ENCODE measurements around the gene TEDC1.

DNA sequence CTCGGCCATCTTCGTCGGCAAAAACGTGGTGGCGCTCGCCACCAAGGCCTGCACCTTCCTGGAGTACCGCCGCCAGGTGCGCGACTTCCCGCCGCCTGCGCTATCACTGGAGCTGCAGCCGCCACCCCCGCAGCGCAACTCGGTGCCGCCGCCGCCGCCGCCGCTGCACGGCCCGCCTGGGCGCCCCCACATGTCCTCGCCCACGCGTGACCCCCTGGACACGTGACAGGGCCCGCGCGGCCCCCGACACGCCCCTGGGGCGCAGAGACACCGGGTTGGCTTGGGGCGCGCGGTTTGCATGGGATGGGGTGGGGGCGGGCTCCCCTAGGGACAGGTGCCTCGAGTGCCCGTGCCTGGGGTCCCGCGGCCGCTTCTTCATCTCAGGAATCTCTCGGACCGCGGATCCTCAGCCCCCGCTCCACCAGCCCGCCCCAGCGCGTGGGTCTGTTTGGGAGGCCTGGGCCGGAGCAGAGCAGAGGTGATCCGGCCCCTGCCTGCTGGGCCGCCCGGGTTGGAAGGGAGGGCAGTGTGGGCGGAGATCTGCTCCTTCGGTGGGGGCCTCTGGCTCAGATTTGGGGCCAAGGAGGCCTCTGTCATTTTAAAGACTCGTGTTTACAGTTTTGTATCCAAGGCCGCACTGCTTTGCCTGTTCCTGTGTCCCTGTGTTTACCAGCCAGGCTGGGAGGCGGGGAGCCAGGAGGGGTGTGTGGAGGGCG is 38.7 kb downstream of the TEDC1 start:
- TF ChIP-seq, protein P1, sequence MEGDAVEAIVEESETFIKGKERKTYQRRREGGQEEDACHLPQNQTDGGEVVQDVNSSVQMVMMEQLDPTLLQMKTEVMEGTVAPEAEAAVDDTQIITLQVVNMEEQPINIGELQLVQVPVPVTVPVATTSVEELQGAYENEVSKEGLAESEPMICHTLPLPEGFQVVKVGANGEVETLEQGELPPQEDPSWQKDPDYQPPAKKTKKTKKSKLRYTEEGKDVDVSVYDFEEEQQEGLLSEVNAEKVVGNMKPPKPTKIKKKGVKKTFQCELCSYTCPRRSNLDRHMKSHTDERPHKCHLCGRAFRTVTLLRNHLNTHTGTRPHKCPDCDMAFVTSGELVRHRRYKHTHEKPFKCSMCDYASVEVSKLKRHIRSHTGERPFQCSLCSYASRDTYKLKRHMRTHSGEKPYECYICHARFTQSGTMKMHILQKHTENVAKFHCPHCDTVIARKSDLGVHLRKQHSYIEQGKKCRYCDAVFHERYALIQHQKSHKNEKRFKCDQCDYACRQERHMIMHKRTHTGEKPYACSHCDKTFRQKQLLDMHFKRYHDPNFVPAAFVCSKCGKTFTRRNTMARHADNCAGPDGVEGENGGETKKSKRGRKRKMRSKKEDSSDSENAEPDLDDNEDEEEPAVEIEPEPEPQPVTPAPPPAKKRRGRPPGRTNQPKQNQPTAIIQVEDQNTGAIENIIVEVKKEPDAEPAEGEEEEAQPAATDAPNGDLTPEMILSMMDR (IDR thresholded peaks at IDR 0.05 in 4 of 5, conservative IDR thresholded peaks at IDR 0.05 in 1 of 5) = no peak
- no peak for TF ChIP-seq POLR2A (IDR thresholded peaks at IDR 0.05)

Data from gastrocnemius medialis (tissue), 4 donors.